Measurements from ENCODE around the gene NRP2.

The NRP2 gene

DNA sequence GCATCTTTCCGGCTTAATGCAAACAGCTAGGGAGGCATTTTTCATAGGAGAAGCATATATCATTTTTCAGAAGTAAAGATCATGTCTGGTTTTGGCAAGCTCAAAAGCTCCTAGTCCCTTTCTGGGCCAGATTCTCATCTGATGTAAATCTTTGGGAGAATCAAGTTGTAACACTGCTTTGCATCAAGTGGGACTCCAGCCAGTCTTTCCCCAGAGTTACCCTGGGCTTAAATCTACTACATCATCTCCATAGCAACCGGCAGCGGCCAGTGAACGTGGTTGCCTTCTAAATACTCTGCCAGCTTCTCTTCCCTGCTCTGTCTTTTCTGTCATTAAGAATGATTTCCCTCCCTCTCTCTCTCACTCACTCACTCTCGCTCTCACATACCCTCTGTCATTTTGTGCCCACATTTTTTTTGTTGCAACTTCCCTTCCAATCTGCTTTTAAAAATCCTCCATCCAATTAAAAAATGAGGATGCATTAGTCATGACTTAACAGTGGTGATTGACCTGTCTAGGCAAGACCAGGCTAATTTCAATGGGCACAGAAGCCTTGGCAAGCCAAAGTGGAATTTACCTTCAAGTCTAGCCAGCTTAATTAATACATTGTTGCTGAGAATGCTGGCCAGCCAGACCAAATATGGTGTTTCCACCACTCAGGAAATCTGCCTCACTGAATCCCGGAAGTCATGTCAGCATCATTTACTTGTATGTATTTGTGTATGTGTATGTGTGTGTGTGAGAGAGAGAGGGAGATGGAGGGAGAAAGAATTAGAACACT lies 93.0 kb downstream of the NRP2 start:
- DNase-seq (ENCODE audit: low read depth), result no peak

DNA sequence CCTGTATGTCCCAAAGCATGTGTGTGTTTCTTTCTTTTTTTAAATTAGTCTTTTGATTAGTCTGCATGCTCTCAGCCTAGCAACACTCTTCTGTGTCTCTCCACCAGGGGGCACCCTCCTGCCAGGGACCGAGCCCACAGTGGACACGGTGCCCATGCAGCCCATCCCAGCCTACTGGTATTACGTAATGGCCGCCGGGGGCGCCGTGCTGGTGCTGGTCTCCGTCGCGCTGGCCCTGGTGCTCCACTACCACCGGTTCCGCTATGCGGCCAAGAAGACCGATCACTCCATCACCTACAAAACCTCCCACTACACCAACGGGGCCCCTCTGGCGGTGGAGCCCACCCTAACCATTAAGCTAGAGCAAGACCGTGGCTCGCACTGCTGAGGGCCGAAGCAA lies 93.8 kb downstream of the NRP2 start:
- DNase-seq (ENCODE audit: low read depth), result no peak

DNA sequence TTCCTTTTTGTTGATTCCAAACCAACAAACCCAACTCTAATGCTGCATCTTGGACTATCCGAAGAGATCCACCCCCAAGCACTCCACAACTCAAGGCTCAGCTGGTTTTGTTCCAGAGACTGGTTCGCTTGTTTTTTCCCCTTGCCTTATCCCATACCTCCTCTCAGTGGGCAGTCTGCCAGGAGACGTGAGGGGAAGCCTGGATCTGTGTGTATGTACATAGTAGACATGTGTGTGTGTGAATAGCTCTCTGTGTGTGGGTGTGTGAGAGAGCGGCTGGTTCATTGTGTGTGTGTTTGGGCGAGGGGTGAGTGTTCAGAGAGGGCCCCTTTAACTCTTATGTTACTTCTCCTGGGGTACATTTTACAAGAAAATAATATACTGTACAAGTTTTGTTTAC lies 94.4 kb downstream of the NRP2 start:
- DNase-seq (ENCODE audit: low read depth), result no peak

DNA sequence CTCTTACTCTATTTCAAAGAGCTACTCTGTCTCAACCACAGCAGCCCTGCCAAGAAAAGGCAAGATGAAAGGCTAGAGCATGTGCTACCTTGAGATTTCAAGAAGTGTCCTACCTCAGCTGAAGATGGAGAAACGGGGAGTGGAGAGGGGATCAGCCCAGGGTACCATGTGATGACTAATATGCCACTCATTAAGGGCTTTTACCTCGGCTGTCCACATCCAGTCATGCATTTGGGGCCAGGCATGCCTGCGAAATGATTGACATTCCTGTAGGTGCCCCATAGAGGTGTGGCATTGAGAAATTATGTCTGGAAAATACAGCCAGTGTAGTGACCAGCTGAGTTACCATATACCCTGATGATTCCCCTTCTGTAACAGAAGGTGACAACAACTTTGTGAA lies 96.1 kb downstream of the NRP2 start:
- DNase-seq (ENCODE audit: low read depth), result no peak

DNA sequence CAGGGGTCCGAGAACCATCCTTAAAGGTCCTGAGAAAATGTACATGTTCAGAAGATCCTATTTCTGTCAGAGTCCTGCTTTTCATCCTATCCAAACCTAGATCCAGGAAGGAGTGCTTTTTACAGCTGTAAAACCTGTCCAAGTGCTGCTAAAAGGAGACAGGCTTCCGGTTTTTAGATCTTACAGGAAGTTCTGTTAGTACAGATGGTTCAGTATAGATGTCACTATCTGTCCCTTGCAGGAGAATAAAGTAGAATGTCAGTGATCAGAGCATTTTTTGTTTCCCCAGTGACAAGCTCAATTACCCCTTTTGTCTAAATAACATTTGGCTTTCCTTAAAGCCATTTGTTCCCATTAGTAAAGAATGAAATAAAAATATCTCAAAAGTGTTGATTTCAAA lies 98.3 kb downstream of the NRP2 start:
- no peak for DNase-seq (ENCODE audit: low read depth)

DNA sequence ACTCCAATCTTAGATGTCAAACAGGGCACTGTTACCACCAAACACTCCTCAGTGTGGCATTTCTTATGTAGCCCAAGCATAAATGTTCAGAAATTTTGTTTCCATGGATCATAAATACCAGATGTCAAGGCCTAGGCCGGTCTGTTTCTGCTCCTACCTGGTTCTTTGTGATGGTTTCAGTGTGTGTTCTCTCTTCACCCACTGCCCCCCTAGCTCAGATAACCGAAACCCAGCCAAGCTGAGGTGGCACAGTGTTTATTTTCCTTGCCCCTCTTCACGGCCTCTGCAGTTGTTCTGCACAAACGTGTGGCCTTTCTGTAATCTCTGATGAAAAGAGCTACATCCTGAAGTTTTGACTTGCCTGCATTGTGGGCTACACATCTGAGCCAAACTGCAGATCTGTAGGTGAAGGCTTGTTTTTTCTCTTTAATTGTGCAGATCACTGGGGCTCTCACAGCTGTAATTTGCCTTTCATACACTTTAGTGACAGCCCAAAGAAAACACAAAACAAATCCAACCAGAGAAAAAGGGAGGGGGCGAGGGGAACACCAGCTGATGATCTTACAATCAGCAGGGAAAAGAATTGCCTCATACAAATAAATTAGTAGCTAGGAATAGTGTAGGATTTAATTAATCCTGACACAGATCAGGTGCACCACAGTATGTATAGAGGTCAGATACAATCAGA lies 99.1 kb downstream of the NRP2 start:
- no peak for DNase-seq (ENCODE audit: low read depth)

DNA sequence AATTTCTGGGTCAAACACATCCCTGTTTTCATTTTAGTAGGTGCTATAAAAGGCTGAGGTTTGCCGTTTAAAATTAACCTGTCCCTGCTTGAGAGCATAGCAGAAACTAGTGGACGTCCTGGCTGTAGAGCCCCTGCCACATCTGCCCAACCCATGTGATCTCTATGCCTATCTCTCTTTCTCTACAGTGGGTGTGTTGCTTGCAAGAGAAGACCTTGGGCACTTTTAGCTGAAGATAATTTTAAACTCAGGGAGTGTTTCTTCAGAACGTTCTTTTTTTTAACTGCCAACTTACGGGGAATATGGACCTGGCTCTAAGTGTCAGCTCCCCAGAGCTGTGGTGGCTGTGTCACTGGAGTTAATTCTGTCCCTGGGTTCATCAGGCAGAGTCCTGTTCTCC lies 100.6 kb downstream of the NRP2 start:
- DNase-seq (ENCODE audit: low read depth), result no peak

DNA sequence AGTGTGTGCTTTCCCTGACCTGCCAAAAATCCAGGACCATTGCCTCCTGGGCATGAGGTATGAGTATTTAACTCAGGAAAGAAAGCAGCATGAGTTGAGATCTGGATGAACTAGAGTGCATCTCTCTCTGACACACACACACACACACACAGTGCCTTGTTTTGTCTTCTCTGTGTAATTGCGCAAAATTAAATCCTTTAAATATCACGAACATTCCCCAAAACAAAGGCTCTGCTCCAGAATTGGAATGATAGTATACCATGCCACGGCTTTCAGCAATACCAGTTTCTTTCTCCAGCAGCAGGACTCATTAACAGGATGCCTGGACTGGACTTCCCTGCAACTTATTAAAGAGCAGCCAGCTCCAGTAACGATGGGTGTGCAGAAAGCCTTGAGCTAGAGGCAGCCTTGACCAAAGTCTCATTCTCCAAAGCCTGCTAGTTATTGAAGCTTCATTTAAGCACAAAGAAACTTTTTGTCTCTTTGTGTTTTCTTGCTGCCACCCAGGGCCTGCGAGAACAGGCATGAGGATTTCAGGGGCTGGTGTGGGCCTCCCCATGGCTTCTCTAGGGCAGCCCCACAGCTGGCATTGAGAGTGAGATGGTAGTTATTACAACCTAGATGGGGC lies 101.7 kb downstream of the NRP2 start:
- DNase-seq (ENCODE audit: low read depth), result no peak

DNA sequence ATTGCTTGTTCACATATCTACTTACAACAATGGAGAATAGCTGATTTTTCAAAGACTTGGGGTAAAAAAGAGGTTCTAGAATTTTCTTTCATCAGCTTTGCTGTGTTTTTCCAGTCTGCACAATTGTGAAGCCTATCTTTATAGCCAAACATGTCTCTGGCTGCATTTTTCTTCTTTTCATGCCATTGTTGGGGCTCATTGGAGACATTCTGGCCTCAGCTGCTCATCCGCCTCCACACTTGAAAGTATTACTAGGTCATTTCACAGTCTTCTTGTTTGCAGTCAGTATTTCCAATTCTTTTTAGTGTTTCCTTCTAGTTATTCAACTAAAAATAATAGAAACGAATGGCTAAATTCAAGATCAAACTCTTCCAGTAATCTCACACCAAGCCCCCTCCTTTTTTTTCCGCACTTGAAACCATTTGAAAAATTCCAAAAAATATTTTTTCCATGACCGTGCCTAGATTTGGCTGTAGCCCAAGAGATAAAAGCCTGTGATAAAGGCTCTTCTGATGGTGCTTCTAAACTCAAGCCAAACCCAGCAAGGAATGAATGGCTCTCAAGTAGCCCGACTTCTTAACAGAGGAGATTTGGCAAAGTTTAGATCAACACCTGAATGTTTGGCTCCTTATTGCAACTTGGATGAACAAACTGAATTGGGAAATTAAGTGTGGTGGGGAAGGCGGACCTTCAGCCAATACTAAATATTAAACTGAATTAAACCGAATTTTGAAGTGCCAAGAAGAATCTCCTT lies 103.4 kb downstream of the NRP2 start:
- no peak for DNase-seq (ENCODE audit: low read depth)

DNA sequence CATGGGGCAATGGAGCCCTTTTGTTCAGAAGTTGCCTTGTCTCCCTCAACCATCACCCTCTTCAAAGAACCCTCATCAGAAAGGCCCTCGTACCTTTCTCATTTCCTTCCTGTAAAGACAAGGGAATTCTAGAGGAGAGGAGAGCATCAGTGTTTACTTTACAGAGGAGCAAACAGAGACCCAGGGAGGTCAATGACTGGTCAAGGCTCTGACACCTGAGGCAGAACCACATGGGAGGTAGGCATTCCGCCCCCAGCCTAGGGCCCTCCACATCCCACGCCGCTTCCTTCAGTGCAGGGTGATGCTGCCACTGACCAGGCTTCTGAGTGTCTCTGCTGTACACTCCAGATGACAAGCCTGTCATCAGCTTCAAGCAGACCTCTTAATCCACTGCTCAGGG lies 104.7 kb downstream of the NRP2 start:
- no peak for DNase-seq (ENCODE audit: low read depth)

DNA sequence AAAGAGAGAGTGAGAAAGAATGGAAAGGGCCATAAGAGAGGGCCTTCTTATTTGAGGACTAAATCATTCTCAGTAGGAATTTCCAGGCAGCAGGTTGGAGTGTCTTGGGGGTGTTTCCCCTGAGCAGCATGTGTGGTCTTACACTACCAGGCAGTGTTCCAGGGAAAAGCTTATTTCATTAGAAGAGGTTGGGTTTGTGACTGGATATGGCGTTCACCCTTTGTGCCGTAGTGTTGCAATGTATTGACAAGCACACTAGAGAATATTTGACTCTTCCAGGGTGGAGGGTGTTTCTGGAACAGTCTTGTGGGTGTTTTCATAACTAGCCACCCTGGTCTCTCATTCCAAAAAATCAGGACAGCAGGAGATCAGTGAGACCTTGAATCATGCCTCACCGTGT lies 105.5 kb downstream of the NRP2 start:
- no peak for DNase-seq (ENCODE audit: low read depth)

DNA sequence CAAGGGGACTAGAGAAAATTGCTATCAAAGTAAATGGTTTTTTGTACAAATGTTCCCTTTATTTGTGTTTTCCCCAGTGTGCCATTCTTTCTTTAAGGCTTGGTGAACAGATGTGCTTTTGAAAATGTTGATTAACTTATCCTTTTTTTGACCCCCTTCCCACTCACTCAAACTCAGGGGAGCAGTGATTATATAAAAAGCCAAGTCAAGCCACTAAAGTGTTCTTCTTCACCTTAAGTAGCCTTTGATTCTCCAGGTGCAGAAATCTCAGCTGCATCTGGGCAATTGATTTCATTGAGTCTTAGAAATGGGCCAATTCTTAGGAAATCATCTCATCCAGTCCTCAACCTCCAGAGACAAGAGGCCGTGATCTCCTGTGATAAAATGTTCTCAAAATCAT lies 107.6 kb downstream of the NRP2 start:
- no peak for DNase-seq (ENCODE audit: low read depth)

DNA sequence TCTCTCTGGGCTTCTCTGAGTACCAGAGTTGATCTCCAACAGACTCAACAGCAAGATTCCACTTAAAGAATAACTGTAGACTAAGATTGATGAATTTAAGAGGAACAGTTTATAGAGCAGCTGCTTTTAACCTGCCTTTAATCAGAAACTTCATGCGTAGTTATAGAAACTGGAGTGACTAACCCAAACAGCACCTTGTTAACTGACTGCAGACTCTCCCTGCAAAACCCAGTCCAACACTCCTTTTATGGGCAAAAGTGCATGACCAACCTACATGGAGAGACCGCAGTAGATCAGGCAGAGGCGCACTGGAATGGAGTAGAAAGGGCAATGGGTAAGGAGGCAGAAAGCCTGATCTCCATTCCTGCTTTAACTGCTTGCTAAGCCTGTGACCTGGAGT lies 110.6 kb downstream of the NRP2 start:
- DNase-seq (ENCODE audit: low read depth), result no peak

DNA sequence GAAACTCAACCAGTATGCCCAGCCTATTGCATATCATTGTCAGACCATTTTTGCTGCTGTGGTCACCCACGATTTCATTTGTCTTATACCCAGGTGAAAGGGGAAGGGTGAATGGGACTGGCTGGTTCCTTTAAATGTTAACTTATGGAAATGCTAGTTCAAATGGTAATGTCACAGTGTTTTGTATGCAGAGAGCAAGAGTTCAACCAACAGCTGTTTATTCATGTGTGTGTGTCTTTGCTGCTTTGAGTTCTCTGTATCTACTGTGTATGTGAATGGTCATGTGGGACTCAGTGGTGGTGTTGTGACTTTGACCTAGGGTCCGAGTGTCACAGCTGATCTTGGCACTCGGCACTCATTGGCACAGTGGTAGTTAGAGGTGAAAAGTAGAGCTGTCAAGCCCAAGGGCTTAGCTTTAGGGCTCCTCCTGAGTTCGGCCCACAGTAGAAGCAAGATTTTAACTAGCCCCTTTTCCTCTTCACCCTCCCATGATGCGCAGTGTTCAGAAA lies 114.6 kb downstream of the NRP2 start:
- no peak for DNase-seq (ENCODE audit: low read depth)

DNA sequence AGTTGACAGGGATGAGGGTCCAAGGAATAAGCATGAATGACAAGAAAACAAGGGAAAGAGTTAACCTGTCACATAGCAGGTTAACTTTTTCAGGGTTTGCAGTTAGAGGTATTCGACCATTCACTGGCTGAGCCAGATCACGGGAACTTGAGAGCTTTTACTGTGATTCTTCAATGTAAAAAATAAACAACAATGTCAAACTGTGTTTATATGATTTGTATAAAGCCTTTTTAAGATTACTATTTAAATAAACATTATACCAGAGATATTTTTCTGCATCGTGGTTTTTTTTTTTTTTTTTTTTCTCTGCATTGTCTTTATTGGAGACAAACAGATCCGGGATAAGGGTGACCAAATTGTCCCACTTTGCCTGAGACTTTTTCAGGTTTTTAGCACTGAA lies 115.6 kb downstream of the NRP2 start:
- no peak for DNase-seq (ENCODE audit: low read depth)

DNA sequence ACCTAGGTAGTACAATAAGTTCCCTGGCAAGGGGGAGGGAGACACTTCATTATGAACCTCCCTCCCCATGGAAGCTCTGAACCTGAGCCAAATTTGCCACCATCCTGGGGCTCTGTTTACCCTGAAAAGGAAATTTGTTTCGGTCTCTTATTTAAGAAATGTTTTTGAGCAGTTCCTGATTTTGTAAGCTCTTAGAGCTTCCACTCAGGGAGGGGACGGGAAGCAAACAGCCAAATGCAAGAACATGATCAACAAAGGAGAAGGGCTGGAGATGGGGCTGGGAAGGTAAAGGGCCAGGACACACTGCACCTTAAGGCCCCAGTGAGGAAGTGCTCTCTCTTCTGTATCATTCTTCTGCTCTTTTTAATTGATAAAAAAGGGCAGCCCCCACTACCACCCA lies 117.9 kb downstream of the NRP2 start:
- no peak for DNase-seq (ENCODE audit: low read depth)

DNA sequence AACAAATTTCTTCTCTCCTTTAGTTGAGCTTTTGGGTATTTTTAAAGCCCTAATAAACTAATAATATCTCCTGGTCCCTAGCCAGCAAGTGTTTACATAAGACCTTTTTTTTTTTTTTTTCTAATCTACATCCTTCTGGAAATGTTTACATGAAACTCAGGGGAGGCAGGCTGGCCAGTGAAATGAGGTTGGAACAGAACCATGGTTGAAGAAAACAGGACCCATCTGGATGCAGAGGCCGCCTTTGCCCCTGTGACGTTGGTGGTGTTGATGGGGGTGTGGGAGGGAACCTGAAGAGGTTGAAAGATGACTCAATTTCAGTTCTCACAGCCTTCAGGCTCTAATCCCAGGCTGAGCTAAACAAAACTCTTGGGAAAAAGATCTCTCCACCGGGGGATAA lies 118.5 kb downstream of the NRP2 start:
- no peak for DNase-seq (ENCODE audit: low read depth)

DNA sequence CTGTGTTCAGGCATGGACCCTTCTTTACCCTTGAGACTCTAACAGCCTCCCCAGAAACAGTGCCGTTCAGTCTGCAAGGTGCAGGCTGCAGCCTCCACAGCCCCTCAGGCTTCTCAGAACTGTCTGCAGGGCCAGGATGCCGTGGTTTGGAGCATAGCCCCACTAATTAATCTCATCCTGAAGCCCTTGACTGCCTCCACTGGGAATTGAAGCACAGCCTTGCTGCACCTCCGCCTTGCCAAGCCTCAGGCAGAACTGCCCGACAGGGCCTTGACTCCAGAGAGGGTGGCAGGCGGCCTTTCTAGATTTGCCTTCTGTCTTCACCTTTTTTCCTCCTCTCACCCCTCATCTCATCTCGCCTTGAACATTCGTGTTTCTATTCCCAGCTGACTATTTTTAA lies 119.8 kb downstream of the NRP2 start:
- no peak for DNase-seq (ENCODE audit: low read depth)

DNA sequence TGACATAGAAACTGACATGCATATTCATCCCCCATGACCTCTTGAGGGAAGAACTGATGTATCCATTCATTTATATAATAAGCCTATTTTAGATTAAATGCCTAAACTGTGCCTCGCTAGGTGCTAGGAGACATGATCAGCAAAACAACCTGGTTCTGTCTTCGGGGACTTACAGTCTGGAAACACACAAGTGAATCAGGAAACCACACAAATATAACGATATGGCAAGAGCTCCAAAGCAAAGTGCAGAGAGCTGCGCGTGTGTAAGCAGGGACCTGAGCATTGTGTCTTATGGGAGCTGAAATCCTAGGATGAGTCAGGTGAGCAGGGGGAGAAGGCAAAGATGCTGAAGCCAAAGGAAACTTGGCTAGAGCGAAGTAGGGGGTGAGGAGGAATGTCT lies 120.6 kb downstream of the NRP2 start:
- DNase-seq (ENCODE audit: low read depth), result no peak

DNA sequence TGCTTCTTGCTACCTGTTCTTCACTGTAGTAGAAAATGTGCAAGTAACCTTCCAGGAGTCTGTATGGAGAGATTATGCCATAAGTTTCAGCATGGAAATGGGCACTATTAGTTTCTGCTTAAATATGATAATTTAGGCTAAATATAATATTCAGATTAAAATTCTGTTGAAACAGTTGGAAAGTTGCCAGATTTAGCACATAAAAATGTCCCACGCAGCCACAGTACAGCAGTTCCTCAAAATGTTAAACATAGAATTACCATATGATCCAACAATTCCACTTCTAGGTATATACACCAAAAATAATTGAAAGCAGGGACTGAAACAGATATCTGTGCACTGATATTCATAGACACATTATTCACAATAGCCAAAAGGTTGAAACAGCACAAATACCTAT lies 121.2 kb downstream of the NRP2 start:
- DNase-seq (ENCODE audit: low read depth), result no peak

DNA sequence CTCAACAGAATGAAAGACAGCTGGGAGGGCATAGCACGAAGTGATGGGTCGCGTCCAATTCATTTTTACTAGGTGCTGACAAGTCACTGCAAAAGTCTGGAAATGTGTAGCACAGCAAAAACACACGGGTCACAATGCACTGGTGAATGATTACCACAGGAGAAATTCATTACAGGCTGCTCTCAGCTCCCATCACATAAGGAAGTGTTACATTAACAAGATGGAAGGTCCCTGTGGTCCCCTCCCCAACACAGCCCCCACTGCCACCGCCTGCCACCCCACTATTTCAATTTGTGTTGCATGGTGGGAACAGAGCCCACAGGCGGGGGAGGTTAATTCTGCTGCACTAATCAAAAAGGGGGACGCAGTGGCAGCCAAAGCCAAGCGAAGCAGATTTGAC lies 122.8 kb downstream of the NRP2 start:
- DNase-seq (ENCODE audit: low read depth), result no peak

DNA sequence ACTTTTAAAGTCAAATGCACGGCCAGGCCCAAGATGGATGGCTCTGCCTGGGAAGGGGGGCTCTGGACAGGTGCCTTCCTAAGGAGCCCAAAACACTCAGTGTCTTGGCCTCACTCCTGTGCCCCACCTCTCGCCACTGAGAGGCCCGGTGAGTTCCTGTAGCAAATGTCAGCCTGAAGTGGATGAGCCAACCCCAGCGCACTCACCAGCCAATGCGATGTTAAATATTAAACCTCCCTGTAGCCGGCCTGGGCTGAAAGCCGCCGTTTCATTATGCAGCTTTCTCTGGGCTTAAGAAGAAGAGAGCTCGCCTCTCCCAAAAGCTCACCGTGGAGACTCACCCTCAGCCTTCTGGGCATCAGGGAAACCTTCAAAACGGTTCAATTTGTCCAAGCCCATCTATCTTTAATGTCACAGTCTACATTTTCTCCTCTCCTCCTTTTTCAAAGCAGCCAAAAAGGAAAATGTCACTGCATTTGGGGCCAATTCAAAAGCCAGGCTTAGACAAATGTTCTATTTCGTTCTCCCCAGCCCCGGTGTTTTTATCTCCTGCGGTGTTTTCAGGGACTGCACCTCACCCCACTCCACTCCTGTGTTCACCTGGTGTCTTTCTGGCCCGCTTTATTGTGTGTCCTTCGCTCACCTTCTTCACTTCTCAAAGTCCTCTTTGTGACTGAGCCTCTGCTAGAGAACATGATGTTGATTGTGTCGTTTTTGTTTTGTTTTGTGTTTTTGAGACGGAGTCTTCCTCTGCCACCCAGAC lies 124.0 kb downstream of the NRP2 start:
- DNase-seq (ENCODE audit: low read depth), result no peak
